Thymus (tissue), 11 donors: Measurements from ENCODE around the gene SGCD. TPM values are rescaled to one million over a fixed set of nuclear protein-coding genes. Genes with fewer than 3 reads are reported as not detected.

Experiments used
- DNase-seq, 9 donors: peaks; one replicate each; pipeline ENCODE4 v3.0.0-alpha.2; 2013; ENCODE audit warnings: low spot score in 9 of 9, low read depth in 6 of 9, missing footprints in 1 of 9
- H3K27ac ChIP-seq, 2 donors: one replicate each; pipeline ENCODE4 v1.5.1; 2013; ENCODE audit warnings: control low read depth in 1 of 2, low read depth in 1 of 2, low read length in 1 of 2, mild to moderate bottlenecking in 1 of 2, moderate library complexity in 1 of 2
- H3K27me3 ChIP-seq, 2 donors: one replicate each; pipeline ENCODE4 v1.5.1; 2013; ENCODE audit warnings: low read length in 1 of 2; ENCODE audit not compliant: control insufficient read depth in 2 of 2, insufficient read depth in 1 of 2
- H3K36me3 ChIP-seq, 2 donors: one replicate each; pipeline ENCODE4 v1.5.1; 2013; ENCODE audit warnings: low read length in 1 of 2, mild to moderate bottlenecking in 1 of 2, moderate library complexity in 1 of 2; ENCODE audit not compliant: control insufficient read depth in 2 of 2, insufficient read depth in 2 of 2
- H3K4me1 ChIP-seq, 2 donors: one replicate each; pipeline ENCODE4 v1.5.1; 2013; ENCODE audit warnings: low read length in 2 of 2; ENCODE audit not compliant: control insufficient read depth in 2 of 2, insufficient read depth in 2 of 2
- H3K4me3 ChIP-seq, 2 donors: one replicate each; pipeline ENCODE4 v1.5.1; 2013; ENCODE audit warnings: low read length in 2 of 2, control low read depth in 1 of 2, mild to moderate bottlenecking in 1 of 2
- H3K9me3 ChIP-seq, 2 donors: one replicate each; pipeline ENCODE4 v1.5.1; 2013; ENCODE audit warnings: low read length in 1 of 2, mild to moderate bottlenecking in 1 of 2; ENCODE audit not compliant: control insufficient read depth in 2 of 2, insufficient read depth in 1 of 2
- WGBS: extraction: QIAGEN DNeasy Blood & Tissue Kit; methylation state at CpG from one replicate; pipeline ENCODE4 v1.1.7; 2013; 5-methylcytosine and 5-hydroxymethylcytosine counted together
- polyA plus RNA-seq: library from polyadenylated mRNA; stranded (reverse); fragments of 200-250 nt; gene quantifications from one replicate; pipeline ENCODE4 v1.2.3, GENCODE V29; 2013
- total RNA-seq: library from RNA; stranded (reverse); fragments of 120-200 nt; gene quantifications from one replicate; pipeline ENCODE4 v1.2.4, GENCODE V29; 2013
- donor health status: healthy.

SGCD gene
- total and polyA plus RNA-seq, 2 donors = 0.46 to 1.6 TPM

- Histone ChIP-seq H3K27me3 (no peaks in the 10 kb centered on the region), H3K4me3 (no peak overlapping the region)
- 84% methylated on average over 4 of the region's 4 CpGs for WGBS
Observed at GRCh38 chr5:156351423-156351822, 24.5 kb downstream of the SGCD start.

GRCh38 chr5:156354571-156354970, 27.6 kb downstream of the SGCD start:
- H3K27me3 ChIP-seq = no peaks in the 10 kb centered on the region
- DNase-seq = no peak
- H3K27ac ChIP-seq = no peak overlapping the region
- no peaks in the 10 kb centered on the region for H3K36me3 ChIP-seq
- H3K9me3 ChIP-seq = no peaks in the 10 kb centered on the region
- no peaks in the 10 kb centered on the region for H3K4me1 ChIP-seq
- H3K4me3 ChIP-seq = no peak overlapping the region

More at GRCh38 chr5:156351423-156351822, 24.5 kb downstream of the SGCD start:
- no peak overlapping the region for H3K27ac ChIP-seq
- H3K36me3 ChIP-seq = no peaks in the 10 kb centered on the region
- H3K9me3 ChIP-seq = no peaks in the 10 kb centered on the region
- DNase-seq = no peak
- no peaks in the 10 kb centered on the region for H3K4me1 ChIP-seq

- no peak for DNase-seq
- 85% methylated on average over 2 of the region's 2 CpGs for WGBS
- no peaks in the 10 kb centered on the region for H3K36me3 ChIP-seq
Observed at GRCh38 chr5:156356238-156356637, 29.3 kb downstream of the SGCD start.

GRCh38 chr5:156359476-156359875, 32.5 kb downstream of the SGCD start:
- Histone ChIP-seq H3K9me3 (no peaks in the 10 kb centered on the region), H3K36me3 (no peaks in the 10 kb centered on the region), H3K27ac (no peak overlapping the region), H3K27me3 (no peaks in the 10 kb centered on the region), H3K4me3 (no peak overlapping the region), H3K4me1 (no peaks in the 10 kb centered on the region)
- DNase-seq = no peak
- 93% methylated on average over 1 of the region's 1 CpG for WGBS

More at GRCh38 chr5:156356238-156356637, 29.3 kb downstream of the SGCD start:
- Histone ChIP-seq H3K4me1 (no peaks in the 10 kb centered on the region), H3K27me3 (no peaks in the 10 kb centered on the region), H3K4me3 (no peak overlapping the region), H3K9me3 (no peaks in the 10 kb centered on the region), H3K27ac (no peak overlapping the region)

GRCh38 chr5:156361436-156362109, 34.6 kb downstream of the SGCD start:
- no peaks in the 10 kb centered on the region for H3K36me3 ChIP-seq
- DNase-seq = no peak
- no peaks in the 10 kb centered on the region for H3K9me3 ChIP-seq
- no peak overlapping the region for H3K27ac ChIP-seq
- no peak overlapping the region for H3K4me3 ChIP-seq
- H3K27me3 ChIP-seq = no peaks in the 10 kb centered on the region
- no peaks in the 10 kb centered on the region for H3K4me1 ChIP-seq
- 87% methylated on average over 3 of the region's 3 CpGs for WGBS

GRCh38 chr5:156363861-156364260, 36.9 kb downstream of the SGCD start:
- Histone ChIP-seq H3K27me3 (no peaks in the 10 kb centered on the region), H3K4me3 (no peak overlapping the region), H3K4me1 (no peaks in the 10 kb centered on the region), H3K9me3 (no peaks in the 10 kb centered on the region), H3K36me3 (no peaks in the 10 kb centered on the region), H3K27ac (no peak overlapping the region)
- DNase-seq = no peak
- WGBS = 90% methylated on average over 2 of the region's 2 CpGs

GRCh38 chr5:156366521-156366920, 39.6 kb downstream of the SGCD start:
- Histone ChIP-seq H3K4me1 (no peaks in the 10 kb centered on the region), H3K36me3 (no peaks in the 10 kb centered on the region), H3K4me3 (no peak overlapping the region), H3K27me3 (no peaks in the 10 kb centered on the region), H3K9me3 (no peaks in the 10 kb centered on the region), H3K27ac (no peak overlapping the region)
- DNase-seq = no peak

- Histone ChIP-seq H3K4me1 (no peaks in the 10 kb centered on the region), H3K27me3 (no peaks in the 10 kb centered on the region)
- 88% methylated on average over 3 of the region's 3 CpGs for WGBS
Observed at GRCh38 chr5:156367597-156367996, 40.6 kb downstream of the SGCD start.

GRCh38 chr5:156375895-156376495, 49.0 kb downstream of the SGCD start:
- no peaks in the 10 kb centered on the region for H3K27me3 ChIP-seq
- H3K4me3 ChIP-seq = no peak overlapping the region
- 59% methylated on average over 3 of the region's 3 CpGs for WGBS
- no peak for DNase-seq
- no peak overlapping the region for H3K27ac ChIP-seq
- H3K36me3 ChIP-seq = no peaks in the 10 kb centered on the region
- H3K9me3 ChIP-seq = no peaks in the 10 kb centered on the region
- H3K4me1 ChIP-seq = no peaks in the 10 kb centered on the region

More at GRCh38 chr5:156367597-156367996, 40.6 kb downstream of the SGCD start:
- H3K36me3 ChIP-seq = no peaks in the 10 kb centered on the region
- H3K9me3 ChIP-seq = no peaks in the 10 kb centered on the region
- no peak overlapping the region for H3K27ac ChIP-seq
- no peak for DNase-seq
- no peak overlapping the region for H3K4me3 ChIP-seq
